Progenitor cell of endocrine pancreas (in vitro differentiated cells): ENCODE data around the gene IVD. TPM values are rescaled to one million over a fixed set of nuclear protein-coding genes. Genes with fewer than 3 reads are reported as not detected.

Source experiments
- DNase-seq: peaks from one replicate; pipeline ENCODE4 v3.0.0; 2021; ENCODE audit warnings: low spot score; ENCODE audit not compliant: unreplicated experiment
- H3K27ac Mint-ChIP-seq: 2 replicates; pipeline ENCODE4 v1.8.0; 2021; ENCODE audit warnings: mild to moderate bottlenecking, moderate library complexity, mixed read lengths
- H3K27me3 Mint-ChIP-seq: 2 replicates; pipeline ENCODE4 v1.8.0; 2021; ENCODE audit warnings: mixed read lengths
- H3K36me3 Mint-ChIP-seq: 2 replicates; pipeline ENCODE4 v1.8.0; 2022; ENCODE audit warnings: mixed read lengths; ENCODE audit not compliant: insufficient read depth
- H3K4me1 Mint-ChIP-seq: 2 replicates; pipeline ENCODE4 v1.8.0; 2021; ENCODE audit warnings: low read depth, mixed read lengths
- H3K4me3 Mint-ChIP-seq: 2 replicates; pipeline ENCODE4 v1.8.0; 2021; ENCODE audit warnings: low read depth, mild to moderate bottlenecking, moderate library complexity, mixed read lengths
- H3K9me3 Mint-ChIP-seq: 2 replicates; pipeline ENCODE4 v1.8.0; 2021; ENCODE audit warnings: low read depth, mixed read lengths
- CTCF ChIP-seq: fragments of 200-600 bp; sonication (generic); IDR thresholded peaks from one replicate; pipeline ENCODE4 v1.5.0; 2021; ENCODE audit warnings: antibody characterized with exemption, mild to moderate bottlenecking; ENCODE audit not compliant: unreplicated experiment
- total RNA-seq: library from RNA; stranded (reverse); gene quantifications from 2 replicates; pipeline ENCODE4 v1.2.1, GENCODE V29; 2021

The IVD gene
- total RNA-seq, 1 donor from 2014 or later = 82.0 TPM

- Mint-ChIP-seq H3K4me3 (no peak overlapping the region), H3K27ac (no peak overlapping the region), H3K27me3 (no peaks in the 10 kb centered on the region), H3K9me3 (no peaks in the 10 kb centered on the region), H3K36me3 (peaks cover 16% of the 10 kb centered on the region), H3K4me1 (no peaks in the 10 kb centered on the region)
- TF ChIP-seq CTCF = no peak
- no peak for DNase-seq
These were observed 9.6 kb downstream of the IVD start for GRCh38 chr15:40415226-40415625.

- Mint-ChIP-seq H3K9me3 (no peaks in the 10 kb centered on the region), H3K36me3 (peaks cover 12% of the 10 kb centered on the region), H3K4me3 (no peak overlapping the region), H3K27ac (no peak overlapping the region), H3K4me1 (no peaks in the 10 kb centered on the region), H3K27me3 (peaks cover 2% of the 10 kb centered on the region)
- DNase-seq = no peak
- TF ChIP-seq CTCF = no peak
These were observed 10.5 kb downstream of the IVD start for GRCh38 chr15:40416056-40416455.

GRCh38 chr15:40418126-40418525 is 12.5 kb downstream of the IVD start:
- Mint-ChIP-seq H3K27me3 (peaks cover 8% of the 10 kb centered on the region), H3K36me3 (peaks cover under 1% of the 10 kb centered on the region), H3K9me3 (no peaks in the 10 kb centered on the region), H3K27ac (no peak overlapping the region), H3K4me3 (no peak overlapping the region), H3K4me1 (no peaks in the 10 kb centered on the region)
- no peak for DNase-seq
- TF ChIP-seq CTCF = no peak

GRCh38 chr15:40420071-40420713 is 14.6 kb downstream of the IVD start:
- Mint-ChIP-seq H3K4me3 (no peak overlapping the region), H3K27ac (no peak overlapping the region), H3K4me1 (no peaks in the 10 kb centered on the region), H3K27me3 (peaks cover 15% of the 10 kb centered on the region), H3K9me3 (no peaks in the 10 kb centered on the region), H3K36me3 (no peaks in the 10 kb centered on the region)
- DNase-seq = no peak
- TF ChIP-seq CTCF = no peak

GRCh38 chr15:40420793-40421192 is 15.2 kb downstream of the IVD start:
- H3K27ac Mint-ChIP-seq = no peak overlapping the region
- H3K27me3 Mint-ChIP-seq = peaks cover 15% of the 10 kb centered on the region
- no peaks in the 10 kb centered on the region for H3K4me1 Mint-ChIP-seq
- H3K9me3 Mint-ChIP-seq = no peaks in the 10 kb centered on the region
- H3K36me3 Mint-ChIP-seq = no peaks in the 10 kb centered on the region
- no peak for TF ChIP-seq CTCF
- no peak for DNase-seq
- H3K4me3 Mint-ChIP-seq = no peak overlapping the region
